ENCODE measurements around the gene STARD9. TPM values are rescaled to one million over a fixed set of nuclear protein-coding genes. Genes with fewer than 3 reads are reported as not detected.

The STARD9 gene
- total and polyA plus RNA-seq, 2 experiments from 2014 or later = 1.8 to 6.2 TPM

DNA sequence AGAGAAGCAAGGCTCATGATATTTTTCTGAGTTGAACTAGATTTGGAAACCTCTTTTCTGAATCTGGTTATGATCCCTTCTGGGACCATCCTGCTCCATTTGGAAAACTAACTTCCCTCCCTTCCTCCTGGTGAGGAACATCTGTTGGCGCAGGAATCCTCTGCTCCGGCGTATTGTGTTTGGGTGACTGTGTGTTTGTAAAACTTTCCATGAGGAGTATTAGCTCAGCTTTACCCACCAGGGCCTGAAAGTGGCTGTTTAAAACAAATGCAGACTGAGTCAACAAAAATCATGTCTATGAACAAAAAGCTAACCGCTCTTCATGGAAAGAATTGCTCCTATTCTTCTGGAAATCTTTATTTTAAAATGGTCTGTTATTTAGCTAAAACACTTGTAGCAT, 17.7 kb downstream of the STARD9 start:
- Mint-ChIP-seq H3K4me1 (peaks cover 9% of the 10 kb centered on the region), H3K27me3 (ENCODE audit: insufficient read depth, low read depth, poor library complexity) (no peaks in the 10 kb centered on the region), H3K4me3 (no peak overlapping the region), H3K36me3 (ENCODE audit: low read depth) (peaks cover 2% of the 10 kb centered on the region; the same call in 1 of the 3 replicates), H3K27ac (no peak overlapping the region), H3K9me3 (no peaks in the 10 kb centered on the region)
- Histone ChIP-seq H2AFZ (no peak overlapping the region), H3F3A (replicated peaks; ENCODE audit: low read depth) (no peaks in the 10 kb centered on the region), H3K79me2 (replicated peaks; ENCODE audit: insufficient read depth) (no peaks in the 10 kb centered on the region), H4K20me1 (replicated peaks; ENCODE audit: insufficient read depth) (no peaks in the 10 kb centered on the region), H3K4me1 (ENCODE audit: insufficient read depth) (no peaks in the 10 kb centered on the region; the same call in 1 of the 2 replicates), H3K9me2 (ENCODE audit: insufficient read depth) (no peaks in the 10 kb centered on the region), H3K27me3 (ENCODE audit: insufficient read depth) (no peaks in the 10 kb centered on the region), H3K4me3 (no peak overlapping the region), H3K27ac (ENCODE audit: low read depth) (no peak overlapping the region), H3K4me2 (no peak overlapping the region), H3K36me3 (ENCODE audit: insufficient read depth) (no peaks in the 10 kb centered on the region)
- DNase-seq (ENCODE audit: low spot score) (no peak), ATAC-seq (no peak)
- TF ChIP-seq ETS1 (IDR thresholded peaks at IDR 0.05) = no peak
- TF ChIP-seq STAT1 (IDR thresholded peaks at IDR 0.05; ENCODE audit: unreplicated experiment) = no peak
- TF ChIP-seq, protein P1, sequence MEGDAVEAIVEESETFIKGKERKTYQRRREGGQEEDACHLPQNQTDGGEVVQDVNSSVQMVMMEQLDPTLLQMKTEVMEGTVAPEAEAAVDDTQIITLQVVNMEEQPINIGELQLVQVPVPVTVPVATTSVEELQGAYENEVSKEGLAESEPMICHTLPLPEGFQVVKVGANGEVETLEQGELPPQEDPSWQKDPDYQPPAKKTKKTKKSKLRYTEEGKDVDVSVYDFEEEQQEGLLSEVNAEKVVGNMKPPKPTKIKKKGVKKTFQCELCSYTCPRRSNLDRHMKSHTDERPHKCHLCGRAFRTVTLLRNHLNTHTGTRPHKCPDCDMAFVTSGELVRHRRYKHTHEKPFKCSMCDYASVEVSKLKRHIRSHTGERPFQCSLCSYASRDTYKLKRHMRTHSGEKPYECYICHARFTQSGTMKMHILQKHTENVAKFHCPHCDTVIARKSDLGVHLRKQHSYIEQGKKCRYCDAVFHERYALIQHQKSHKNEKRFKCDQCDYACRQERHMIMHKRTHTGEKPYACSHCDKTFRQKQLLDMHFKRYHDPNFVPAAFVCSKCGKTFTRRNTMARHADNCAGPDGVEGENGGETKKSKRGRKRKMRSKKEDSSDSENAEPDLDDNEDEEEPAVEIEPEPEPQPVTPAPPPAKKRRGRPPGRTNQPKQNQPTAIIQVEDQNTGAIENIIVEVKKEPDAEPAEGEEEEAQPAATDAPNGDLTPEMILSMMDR (conservative IDR thresholded peaks at IDR 0.05; ENCODE audit: low read depth in 2 of 2) = no peak
- TF ChIP-seq ZNF114 (CRISPR knock-in tag; IDR thresholded peaks at IDR 0.05) = no peak
- TF ChIP-seq POLR2AphosphoS5 (IDR thresholded peaks at IDR 0.05; ENCODE audit: low read depth) = no peak
- TF ChIP-seq, protein P2, sequence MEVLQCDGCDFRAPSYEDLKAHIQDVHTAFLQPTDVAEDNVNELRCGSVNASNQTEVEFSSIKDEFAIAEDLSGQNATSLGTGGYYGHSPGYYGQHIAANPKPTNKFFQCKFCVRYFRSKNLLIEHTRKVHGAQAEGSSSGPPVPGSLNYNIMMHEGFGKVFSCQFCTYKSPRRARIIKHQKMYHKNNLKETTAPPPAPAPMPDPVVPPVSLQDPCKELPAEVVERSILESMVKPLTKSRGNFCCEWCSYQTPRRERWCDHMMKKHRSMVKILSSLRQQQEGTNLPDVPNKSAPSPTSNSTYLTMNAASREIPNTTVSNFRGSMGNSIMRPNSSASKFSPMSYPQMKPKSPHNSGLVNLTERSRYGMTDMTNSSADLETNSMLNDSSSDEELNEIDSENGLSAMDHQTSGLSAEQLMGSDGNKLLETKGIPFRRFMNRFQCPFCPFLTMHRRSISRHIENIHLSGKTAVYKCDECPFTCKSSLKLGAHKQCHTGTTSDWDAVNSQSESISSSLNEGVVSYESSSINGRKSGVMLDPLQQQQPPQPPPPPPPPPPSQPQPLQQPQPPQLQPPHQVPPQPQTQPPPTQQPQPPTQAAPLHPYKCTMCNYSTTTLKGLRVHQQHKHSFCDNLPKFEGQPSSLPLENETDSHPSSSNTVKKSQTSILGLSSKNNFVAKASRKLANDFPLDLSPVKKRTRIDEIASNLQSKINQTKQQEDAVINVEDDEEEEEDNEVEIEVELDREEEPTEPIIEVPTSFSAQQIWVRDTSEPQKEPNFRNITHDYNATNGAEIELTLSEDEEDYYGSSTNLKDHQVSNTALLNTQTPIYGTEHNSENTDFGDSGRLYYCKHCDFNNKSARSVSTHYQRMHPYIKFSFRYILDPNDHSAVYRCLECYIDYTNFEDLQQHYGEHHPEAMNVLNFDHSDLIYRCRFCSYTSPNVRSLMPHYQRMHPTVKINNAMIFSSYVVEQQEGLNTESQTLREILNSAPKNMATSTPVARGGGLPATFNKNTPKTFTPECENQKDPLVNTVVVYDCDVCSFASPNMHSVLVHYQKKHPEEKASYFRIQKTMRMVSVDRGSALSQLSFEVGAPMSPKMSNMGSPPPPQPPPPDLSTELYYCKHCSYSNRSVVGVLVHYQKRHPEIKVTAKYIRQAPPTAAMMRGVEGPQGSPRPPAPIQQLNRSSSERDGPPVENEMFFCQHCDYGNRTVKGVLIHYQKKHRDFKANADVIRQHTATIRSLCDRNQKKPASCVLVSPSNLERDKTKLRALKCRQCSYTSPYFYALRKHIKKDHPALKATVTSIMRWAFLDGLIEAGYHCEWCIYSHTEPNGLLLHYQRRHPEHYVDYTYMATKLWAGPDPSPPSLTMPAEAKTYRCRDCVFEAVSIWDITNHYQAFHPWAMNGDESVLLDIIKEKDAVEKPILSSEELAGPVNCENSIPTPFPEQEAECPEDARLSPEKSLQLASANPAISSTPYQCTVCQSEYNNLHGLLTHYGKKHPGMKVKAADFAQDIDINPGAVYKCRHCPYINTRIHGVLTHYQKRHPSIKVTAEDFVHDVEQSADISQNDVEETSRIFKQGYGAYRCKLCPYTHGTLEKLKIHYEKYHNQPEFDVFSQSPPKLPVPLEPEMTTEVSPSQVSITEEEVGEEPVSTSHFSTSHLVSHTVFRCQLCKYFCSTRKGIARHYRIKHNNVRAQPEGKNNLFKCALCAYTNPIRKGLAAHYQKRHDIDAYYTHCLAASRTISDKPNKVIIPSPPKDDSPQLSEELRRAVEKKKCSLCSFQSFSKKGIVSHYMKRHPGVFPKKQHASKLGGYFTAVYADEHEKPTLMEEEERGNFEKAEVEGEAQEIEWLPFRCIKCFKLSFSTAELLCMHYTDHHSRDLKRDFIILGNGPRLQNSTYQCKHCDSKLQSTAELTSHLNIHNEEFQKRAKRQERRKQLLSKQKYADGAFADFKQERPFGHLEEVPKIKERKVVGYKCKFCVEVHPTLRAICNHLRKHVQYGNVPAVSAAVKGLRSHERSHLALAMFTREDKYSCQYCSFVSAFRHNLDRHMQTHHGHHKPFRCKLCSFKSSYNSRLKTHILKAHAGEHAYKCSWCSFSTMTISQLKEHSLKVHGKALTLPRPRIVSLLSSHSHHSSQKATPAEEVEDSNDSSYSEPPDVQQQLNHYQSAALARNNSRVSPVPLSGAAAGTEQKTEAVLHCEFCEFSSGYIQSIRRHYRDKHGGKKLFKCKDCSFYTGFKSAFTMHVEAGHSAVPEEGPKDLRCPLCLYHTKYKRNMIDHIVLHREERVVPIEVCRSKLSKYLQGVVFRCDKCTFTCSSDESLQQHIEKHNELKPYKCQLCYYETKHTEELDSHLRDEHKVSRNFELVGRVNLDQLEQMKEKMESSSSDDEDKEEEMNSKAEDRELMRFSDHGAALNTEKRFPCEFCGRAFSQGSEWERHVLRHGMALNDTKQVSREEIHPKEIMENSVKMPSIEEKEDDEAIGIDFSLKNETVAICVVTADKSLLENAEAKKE (CRISPR knock-in tag; IDR thresholded peaks at IDR 0.05) = no peak
- no peak for TF ChIP-seq EZH2 (IDR thresholded peaks at IDR 0.05; ENCODE audit: low read depth, unreplicated experiment)
- no peak for TF ChIP-seq JUNB (IDR thresholded peaks at IDR 0.05; ENCODE audit: unreplicated experiment)
- TF ChIP-seq CREB1 (CRISPR knock-in tag; IDR thresholded peaks at IDR 0.05; ENCODE audit: low read depth) = no peak
- TF ChIP-seq EZH2phosphoT487 (IDR thresholded peaks at IDR 0.05; ENCODE audit: unreplicated experiment) = no peak
- TF ChIP-seq, protein P3, sequence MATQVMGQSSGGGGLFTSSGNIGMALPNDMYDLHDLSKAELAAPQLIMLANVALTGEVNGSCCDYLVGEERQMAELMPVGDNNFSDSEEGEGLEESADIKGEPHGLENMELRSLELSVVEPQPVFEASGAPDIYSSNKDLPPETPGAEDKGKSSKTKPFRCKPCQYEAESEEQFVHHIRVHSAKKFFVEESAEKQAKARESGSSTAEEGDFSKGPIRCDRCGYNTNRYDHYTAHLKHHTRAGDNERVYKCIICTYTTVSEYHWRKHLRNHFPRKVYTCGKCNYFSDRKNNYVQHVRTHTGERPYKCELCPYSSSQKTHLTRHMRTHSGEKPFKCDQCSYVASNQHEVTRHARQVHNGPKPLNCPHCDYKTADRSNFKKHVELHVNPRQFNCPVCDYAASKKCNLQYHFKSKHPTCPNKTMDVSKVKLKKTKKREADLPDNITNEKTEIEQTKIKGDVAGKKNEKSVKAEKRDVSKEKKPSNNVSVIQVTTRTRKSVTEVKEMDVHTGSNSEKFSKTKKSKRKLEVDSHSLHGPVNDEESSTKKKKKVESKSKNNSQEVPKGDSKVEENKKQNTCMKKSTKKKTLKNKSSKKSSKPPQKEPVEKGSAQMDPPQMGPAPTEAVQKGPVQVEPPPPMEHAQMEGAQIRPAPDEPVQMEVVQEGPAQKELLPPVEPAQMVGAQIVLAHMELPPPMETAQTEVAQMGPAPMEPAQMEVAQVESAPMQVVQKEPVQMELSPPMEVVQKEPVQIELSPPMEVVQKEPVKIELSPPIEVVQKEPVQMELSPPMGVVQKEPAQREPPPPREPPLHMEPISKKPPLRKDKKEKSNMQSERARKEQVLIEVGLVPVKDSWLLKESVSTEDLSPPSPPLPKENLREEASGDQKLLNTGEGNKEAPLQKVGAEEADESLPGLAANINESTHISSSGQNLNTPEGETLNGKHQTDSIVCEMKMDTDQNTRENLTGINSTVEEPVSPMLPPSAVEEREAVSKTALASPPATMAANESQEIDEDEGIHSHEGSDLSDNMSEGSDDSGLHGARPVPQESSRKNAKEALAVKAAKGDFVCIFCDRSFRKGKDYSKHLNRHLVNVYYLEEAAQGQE (IDR thresholded peaks at IDR 0.05; ENCODE audit: unreplicated experiment) = no peak
- TF ChIP-seq ZNF331 (CRISPR knock-in tag; IDR thresholded peaks at IDR 0.05; ENCODE audit: low read depth) = no peak
- TF ChIP-seq NANOG (IDR thresholded peaks at IDR 0.05; ENCODE audit: borderline replicate concordance) = no peak

All from GM23338 (cell line).